GM19351 (cell line): ENCODE measurements around the gene LEP.
A peak's percentile ranks its signal among the peaks of the same experiment; 100 is the strongest.
"Not testable (repeated sequence)": the region's sequence is repeated elsewhere in the genome, so short reads cannot be mapped to it uniquely, and the experiment has no call there.

Experiments used
- ATAC-seq: cut with Tn5 transposase; IDR thresholded peaks from one replicate; pipeline ENCODE4 v1.9.1; 2021; ENCODE audit warnings: mild to moderate bottlenecking, moderate library complexity; ENCODE audit not compliant: unreplicated experiment

LEP gene

DNA sequence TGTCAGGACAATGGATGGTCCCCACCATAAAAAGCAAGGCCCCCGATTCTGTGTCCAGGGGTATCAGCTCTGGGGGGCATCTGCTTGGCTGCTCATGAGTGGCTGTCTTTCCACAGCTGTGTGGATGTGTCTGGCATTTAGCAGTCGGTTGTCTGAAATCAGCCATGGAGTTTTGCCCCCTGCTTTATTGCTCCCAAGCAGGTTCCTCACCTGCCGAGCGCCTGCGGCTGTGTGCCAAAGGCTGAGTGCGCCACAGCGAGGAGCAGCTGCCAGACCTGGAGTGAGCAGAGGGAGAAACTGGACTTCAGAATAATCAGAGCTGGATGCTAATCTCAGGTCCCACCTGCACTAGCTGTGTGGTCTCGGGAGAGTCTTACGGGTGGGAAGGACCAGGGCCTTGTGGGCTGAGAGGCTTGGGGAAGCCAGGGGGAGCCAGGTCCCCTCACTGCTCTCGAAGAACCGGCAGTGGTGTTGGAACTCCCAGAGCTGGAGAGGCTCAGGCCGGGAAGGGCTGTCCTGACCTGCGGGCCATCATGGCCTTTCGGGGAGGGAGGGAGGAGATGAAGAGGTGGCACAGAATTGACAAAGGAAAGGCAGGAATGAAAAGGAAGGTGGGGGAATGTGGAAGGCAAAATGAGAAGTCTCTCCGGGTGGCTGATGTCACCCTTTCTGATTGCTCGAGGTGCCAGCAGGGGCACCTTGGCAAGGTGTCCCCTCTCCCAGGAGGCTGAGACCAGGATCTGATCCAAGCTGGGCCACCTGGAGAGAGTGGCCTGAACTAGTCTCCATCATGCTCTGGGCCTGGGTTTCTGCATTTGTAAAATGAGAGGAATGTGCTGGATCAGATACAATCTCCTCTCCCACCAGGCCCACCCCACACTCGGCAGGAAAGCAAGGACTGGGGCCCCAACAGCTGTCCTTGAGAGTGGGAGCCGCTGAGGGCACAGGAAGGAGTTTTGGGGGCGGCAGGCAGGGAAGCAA lies 30.2 kb upstream of the LEP start:
- ATAC-seq = no peak

DNA sequence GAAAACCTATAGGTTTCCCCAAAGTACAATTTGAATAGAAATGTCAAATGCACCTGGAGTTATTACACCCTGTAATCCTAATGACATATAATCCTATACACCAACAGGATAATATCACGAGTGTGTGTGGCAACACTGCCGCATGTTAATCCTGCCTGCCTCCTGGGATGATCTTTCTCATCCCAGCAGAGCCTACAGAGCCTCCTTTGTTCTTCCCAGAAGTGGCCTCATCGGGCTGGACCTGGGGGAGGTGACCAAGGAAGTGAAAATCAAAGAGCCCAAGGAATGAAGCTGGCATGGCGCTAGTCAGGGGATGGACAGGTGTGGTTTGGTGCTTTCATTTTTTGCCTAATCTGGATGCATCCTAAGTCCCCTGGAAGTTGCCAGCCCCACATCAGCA lies 29.5 kb upstream of the LEP start:
- ATAC-seq = no peak

DNA sequence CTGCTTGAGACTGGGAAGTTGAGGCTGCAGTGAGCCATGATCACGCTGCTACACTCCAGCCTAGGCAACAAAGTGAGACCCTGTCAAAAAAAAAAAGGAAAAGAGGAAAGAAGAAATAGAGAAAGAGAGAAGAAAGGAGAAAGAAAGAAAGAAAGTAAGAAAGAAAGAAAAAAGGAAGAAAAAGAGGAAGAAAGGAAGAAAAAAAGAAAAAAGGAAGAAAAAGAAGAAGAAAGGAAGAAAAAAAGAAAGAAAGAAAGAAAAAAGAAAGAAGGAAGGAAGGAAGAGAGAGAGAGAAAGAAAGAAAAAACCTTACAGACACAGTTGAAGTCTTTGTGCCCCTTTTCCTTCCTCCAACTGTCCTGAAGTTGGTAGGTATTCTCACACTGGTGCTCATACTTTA lies 26.6 kb upstream of the LEP start:
- ATAC-seq = no peak

DNA sequence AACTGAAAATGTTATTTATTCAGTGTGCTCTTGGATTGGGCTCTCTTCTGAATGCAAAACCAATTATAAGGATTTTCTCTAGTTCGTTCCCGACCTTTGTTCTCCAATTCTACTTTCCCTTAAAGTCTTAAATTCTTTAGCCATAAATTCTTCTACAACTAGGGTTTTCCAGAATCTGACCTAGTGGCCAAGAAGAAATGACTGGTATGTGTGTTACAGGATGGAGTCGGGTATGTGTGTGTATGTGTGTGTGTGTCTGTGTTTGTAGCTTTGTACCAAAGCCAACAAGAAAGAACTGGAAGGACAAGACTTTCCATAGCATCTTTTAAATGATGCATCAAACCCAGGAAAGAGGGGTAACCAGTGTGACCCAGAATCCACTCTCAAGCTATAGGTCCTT lies 25.8 kb upstream of the LEP start:
- ATAC-seq = no peak

DNA sequence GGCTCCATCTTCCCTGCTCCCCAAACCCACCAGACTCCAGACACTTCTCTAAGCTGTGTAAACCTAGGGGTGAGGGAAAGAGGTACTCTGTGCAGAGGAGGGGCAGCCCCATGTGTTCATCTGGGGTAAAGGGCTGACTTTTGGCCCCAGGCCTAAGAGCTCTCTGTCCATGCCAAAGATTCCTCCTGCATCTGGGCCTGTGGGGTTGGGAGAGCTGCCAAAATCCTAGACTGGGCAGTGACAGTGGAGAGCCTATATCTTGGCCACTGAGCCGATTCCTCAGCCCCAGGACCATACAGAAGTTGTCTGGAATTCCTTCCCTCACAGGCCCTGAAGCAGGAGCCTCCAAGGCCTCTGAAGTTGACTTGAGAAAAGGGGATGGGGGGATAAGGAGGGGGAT lies 25.3 kb upstream of the LEP start:
- ATAC-seq = no peak

DNA sequence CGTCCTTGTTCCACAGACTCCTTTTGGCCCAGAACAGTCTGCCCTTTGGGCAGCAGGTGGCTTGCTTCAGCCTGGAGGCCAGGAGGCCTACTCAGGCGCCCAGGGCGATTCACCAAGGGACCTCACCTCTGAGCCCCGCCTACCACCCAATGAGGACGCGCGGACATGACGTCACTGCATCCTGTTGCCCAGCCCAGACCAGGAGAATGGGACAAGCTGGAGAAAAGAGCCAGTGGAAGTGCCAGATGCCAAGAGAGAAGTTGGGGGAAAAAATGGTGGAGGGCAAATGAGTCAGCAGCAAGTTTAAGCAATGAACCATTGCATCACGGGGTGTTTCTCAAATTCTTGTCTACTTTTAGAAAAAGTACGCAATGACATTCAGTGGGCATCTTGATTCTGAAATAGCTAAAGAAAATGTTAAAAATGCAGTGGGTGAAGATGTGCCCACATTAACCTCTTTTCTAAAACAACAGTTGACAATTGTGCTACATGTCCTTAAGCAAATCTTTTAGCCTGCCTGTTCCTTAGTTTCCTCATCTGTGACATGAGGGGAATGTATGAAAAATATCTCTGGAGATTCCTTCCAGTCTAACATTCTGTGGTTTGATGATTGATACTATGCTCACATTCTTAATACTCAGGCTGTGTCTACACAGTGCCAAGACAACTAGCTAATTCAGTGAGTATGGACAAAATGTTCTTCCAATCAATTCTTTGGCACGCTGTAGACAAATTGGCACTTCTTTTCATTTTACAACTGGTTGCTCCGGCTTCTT lies 23.9 kb upstream of the LEP start:
- no peak for ATAC-seq

DNA sequence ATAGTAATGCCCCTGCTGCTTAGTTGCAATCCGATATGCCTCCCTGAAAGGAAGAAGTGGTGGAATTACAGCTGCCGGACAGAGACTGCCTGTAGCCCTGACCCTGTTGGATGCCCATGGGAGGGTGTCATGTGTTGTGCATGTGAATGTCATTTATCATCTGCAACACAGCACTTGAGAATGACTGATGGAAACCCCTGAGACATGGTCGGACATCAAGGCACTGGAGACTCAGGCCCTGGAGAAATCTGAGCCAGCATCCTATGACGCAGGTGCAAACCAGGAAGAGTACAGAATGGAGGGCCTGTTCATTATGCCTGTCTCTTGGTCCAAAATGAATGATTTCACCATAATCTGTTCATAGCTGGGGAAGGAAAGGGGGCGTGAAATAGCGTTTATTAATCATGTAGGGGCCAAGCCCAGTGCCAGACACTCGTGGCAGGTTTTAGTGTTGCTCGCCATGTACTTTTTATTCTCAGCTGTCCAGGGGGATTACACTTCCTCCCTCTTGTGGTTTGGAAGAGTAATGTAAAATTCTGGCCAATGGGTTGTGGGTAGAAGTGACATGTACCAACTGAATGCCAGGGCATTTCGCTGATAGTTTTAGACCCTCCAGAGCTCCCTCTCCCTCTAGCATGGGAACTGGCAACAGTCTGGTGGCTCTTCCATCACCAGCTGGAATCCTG lies 23.0 kb upstream of the LEP start:
- ATAC-seq = no peak

DNA sequence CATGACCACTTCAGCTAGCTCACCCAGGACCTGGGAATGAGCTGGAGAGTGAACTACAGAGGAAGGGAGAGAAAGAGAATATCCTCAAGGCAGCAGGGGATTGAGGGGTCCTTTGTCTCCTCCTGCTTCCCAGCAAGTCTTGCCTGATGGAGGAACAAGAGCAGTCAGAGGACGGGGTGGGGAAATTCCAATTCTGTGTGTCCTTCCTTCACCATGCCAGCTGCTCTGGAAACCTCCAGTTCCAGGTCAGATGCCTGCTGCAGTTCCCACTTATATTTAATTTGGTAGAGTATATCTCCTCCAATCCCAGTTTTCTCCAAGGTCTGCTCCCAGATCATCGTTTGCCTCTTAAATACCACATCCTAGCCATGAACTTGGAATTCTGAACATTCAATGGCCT lies 21.4 kb upstream of the LEP start:
- no peak for ATAC-seq

DNA sequence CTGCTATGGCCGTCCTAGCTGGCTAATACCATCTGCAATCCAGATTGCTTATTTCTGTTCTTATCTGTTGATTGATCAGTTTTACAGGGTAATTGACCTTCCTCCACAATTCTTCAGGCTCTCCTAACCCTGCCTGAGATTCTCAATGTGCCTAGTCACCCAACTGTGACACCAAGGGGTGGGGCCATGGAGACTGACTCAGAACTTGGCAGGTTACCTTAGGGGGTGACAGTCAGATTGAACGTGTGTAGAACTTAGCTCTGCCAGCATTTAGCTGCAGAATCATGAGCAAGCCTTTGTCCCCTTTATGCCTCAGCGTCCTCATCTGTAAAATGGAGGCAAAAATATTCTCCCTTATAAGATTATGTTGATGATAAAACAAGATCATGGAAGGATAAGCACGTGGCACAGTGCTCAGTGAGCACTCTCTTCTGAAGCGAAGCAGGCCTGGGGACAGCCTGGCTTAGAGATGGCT lies 19.1 kb upstream of the LEP start:
- no peak for ATAC-seq

DNA sequence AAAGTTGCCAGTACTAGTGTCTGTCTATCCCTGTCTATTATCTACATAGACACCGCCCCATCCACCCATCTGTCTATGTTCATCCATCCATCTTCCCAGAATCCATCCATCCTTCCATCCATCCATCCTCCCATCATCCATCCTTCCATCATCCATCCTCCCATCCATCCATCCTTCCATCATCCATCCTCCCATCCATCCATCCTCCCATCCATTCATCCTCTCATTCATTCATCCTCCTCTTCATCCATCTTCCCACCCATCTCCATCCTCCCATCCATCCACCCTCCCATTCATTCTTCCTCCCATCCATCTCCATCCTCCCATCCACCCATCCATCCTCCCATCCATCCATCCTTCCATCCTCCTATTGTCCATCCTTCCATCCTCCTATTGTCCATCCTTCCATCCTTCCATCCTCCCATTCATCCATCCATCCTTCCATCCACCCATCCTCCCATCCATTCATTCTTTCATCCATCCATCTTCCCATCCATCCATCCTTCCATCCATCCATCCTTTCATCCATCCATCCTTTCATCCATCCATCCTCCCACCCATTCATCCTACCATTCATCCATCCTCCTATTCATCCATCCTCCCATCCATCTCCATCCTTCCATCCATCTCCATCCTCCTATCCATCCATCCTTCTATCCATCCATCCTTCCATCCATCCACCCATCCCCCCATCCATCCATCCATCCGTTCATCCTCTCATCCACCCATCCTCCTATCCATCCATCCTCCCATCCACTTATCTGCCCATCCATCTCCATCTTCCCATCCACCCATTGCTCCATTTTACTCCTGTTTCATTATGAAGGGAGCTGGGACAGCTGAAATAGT lies 14.7 kb upstream of the LEP start:
- no peak for ATAC-seq

DNA sequence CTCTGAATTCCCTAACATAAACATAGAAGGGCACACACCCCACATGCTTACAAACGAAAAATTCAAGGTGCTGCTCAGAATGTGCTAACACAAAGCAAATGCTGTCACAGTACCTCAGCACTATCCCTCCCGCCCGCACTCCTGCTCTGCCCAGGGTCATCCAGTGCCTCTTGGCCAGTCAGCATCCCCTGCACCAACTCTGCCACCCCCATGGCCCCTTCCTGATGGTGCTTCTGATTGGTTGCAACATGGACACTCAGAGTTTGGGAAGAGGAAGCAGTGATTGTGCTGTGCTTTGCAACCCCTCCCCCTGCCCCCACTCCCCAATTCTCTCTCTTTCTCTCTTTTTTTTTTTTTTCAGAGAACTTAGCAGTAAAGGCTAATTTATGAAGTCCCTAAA lies 13.8 kb upstream of the LEP start:
- ATAC-seq = no peak

DNA sequence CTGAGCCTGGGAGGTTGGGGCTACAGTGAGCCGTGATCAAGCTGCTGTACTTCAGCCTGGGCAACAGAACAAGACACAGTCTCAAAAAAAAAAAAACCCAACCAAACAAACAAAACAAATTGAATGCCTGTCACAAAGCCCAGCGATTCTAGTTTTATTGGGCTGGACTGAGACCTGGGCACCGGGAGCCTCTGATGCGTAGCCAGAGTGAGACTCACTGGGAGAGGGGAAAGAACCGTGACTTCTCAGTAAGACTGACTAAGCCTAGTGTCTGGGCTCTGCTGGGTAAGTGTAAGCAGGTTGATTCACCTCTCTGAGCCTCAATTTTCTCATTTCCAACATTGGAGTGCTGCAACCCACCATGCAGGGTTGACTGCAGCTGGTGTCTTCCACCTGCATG lies 10.1 kb upstream of the LEP start:
- no peak for ATAC-seq

DNA sequence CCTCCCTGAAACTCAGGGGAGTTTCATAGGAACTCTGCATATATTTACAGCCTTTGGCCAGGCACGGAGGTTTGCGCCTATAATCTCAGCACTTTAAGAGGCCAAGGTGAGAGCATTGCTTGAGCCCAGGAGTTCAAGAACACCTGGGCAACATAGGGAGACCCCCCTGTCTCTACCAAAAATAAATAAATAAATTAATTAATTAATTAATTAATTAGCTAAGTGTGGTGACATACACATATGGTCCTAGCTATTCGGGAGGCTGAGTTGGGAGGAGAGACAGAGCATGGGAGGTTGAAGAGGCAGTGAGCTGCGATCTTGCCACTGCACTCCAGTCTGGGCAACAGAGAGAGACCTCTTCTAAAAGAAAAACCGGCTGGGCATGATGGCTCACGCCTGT lies 9.4 kb upstream of the LEP start:
- no peak for ATAC-seq

DNA sequence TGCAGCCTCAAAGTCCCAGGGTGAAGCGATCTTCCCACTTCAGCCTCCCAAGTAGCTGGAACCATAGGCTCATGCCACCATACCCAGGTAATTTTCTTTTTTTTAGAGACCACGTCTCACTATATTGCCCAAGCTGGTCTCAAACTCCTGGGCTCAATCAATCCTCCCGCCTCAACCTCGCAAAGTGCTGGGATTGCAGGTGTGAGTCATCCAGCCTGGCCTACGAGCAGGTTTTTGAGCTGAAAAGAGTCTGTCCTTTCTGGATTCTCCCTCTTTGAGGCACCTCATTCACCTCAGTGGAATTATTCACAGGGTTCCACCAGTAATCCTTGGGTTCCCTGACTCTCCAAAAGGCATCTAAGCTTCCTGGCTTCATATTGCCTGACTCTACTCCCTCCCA lies 7.6 kb upstream of the LEP start:
- ATAC-seq = no peak

DNA sequence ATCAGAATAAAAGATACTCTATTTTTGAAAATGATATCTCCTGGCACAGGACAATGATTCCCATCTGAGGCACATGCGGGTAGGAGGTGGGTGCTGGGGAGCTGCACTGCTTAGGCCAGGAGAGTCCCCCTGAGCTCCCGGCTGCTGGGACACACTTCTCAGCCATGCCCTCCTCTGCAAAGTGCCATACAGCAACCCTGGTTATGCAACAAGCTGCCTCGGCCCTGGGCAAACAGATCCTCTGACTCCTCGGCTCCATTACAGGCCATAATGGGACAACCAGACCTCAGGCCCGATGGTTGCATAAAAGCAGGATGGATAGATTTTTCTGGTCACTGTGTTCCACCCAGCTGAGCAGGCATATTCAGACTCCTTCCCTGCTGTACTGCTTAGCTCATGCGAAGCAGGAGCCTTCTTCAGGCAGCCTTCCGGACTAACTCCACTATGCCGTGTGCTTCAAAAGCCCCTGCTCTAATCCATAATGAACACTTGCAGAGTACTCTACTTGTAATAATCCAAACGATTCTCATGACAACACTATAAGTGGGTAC lies 6.5 kb upstream of the LEP start:
- ATAC-seq = no peak

DNA sequence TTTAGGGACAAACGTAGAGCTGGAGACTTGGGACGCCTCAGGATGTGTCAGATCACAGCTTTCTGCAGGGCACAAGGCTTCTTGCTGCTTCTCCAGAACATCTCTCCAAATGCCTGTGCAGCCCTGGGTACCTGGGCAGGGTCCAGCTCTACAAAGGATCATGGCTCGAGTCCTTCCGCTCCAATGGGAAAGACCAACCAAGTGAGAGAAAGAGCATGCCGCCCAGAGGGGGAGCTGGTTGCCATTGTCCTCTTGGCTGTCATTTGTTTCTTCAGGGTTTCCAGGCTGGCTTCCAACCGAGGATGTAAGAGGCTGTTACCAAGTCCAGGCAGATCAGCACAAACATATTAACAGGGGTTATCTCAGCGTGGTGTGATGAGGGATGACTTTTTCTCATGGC lies 5.6 kb upstream of the LEP start:
- no peak for ATAC-seq

DNA sequence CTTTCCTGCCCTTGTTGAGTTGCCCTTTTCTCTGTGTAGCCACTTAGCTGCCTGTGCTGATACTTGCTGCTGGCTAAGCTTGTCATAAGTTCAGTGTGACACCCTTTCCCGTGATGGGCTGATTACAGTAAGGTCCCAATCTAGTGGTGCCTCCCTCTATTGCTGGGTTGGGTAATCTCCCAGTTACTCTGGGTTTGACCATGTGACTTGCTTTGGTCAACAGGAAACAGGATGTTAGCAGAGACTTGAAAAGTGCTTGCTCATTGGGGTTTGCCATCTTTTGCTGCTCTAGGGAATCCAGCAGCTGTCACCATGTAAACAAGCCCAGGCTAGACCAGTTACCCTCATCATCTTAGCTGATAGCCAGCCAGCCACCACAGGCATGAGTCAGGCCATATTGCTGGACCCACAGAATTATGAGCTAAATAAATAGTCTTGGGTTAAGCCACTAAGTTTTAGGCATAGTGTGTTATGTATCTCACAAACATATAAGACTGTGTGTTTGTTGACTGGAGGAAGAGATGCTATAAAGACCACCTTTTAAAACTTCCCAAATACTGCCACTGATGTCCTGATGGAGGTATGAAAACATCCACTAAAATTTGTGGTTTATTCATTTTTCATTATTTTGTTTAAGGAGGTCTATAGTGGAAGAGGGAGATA lies 4.0 kb upstream of the LEP start:
- ATAC-seq = peak; percentile 64

DNA sequence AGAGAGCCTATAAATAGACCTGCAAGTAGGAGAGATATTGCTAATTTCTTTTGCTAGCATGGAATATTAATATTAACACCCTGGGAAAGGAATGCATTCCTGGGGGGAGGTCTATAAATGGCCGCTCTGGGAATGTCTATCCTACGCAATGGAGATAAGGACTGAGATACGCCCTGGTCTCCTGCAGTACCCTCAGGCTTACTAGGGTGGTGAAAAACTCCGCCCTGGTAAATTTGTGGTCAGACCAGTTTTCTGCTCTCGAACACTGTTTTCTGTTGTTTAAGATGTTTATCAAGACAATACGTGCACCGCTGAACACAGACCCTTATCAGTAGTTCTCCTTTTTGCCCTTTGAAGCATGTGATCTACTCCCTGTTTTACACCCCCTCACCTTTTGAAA lies 1.9 kb upstream of the LEP start:
- not testable (repeated sequence) for ATAC-seq

DNA sequence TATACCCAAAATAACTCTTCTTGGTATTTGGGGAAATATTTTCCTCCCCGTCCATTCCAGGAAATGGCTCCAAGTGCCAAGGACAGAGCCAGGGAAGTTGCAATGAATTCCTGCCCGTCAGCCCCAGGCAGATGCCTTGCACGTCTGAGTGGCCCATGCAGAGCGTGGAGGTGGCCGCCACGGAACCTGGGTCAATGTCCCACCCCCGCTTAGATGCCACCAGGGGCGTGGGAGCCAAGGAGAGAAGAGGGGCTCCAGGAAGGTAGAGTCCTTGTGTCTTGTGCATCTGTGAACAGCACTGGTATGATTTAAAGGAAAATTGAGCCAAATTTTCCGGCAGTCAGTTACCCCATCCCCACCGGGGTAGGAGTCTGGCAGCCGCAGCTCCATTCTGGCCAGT lies 1.6 kb downstream of the LEP start:
- ATAC-seq = no peak

DNA sequence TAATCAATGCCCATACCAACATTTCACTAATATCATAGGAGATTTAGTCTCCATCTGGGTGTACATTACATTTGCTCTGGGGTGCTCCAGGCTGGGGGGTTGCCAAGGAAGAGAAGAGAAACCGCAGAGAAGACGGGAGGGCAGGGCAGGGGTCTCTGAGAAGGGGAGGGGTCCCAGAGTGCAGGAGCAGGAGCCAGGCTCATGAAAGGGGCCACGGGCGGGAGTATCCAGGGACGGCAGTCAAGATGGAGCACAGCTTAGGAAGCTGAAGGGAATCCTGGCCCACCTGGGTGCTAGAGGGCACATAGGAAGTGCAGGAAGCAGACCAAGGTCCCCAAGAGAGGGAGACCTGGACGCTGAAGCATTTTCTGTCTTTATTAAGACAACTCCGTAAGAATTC lies 2.2 kb downstream of the LEP start:
- ATAC-seq = no peak
